GM21381 (cell line): ENCODE results near the gene TMEM131.

Source experiments
- ATAC-seq: cut with Tn5 transposase; IDR thresholded peaks from one replicate; pipeline ENCODE4 v1.9.1; 2021; ENCODE audit warnings: mild to moderate bottlenecking, moderate library complexity; ENCODE audit not compliant: unreplicated experiment

Gene TMEM131

GRCh38 chr2:97766567-97766966 lies 229.2 kb downstream of the TMEM131 start:
- ATAC-seq: no peak

GRCh38 chr2:97765933-97766332 lies 229.8 kb downstream of the TMEM131 start:
- no peak for ATAC-seq

GRCh38 chr2:97764559-97765263 lies 231.0 kb downstream of the TMEM131 start:
- ATAC-seq: no peak

GRCh38 chr2:97763176-97763845 lies 232.4 kb downstream of the TMEM131 start:
- ATAC-seq: no peak

- ATAC-seq: no peak
Measured at GRCh38 chr2:97761192-97761591, 234.6 kb downstream of the TMEM131 start.

- ATAC-seq: no peak
Measured at GRCh38 chr2:97760480-97761049, 235.2 kb downstream of the TMEM131 start.

- ATAC-seq: no peak
Measured at GRCh38 chr2:97759727-97760407, 235.9 kb downstream of the TMEM131 start.

GRCh38 chr2:97758131-97758705 lies 237.5 kb downstream of the TMEM131 start:
- no peak for ATAC-seq

- no peak for ATAC-seq
Measured at GRCh38 chr2:97757062-97757461, 238.7 kb downstream of the TMEM131 start.

GRCh38 chr2:97755491-97755890 lies 240.3 kb downstream of the TMEM131 start:
- ATAC-seq: no peak

GRCh38 chr2:97754690-97755346 lies 240.9 kb downstream of the TMEM131 start:
- ATAC-seq: no peak

- ATAC-seq: no peak
Measured at GRCh38 chr2:97752342-97753334, 243.1 kb downstream of the TMEM131 start.

GRCh38 chr2:97751752-97752151 lies 244.0 kb downstream of the TMEM131 start:
- ATAC-seq: no peak

GRCh38 chr2:97750017-97750416 lies 245.7 kb downstream of the TMEM131 start:
- ATAC-seq: no peak

- ATAC-seq: no peak
Measured at GRCh38 chr2:97749581-97749980, 246.2 kb downstream of the TMEM131 start.

GRCh38 chr2:97747716-97748115 lies 248.0 kb downstream of the TMEM131 start:
- ATAC-seq: no peak

- no peak for ATAC-seq
Measured at GRCh38 chr2:97747285-97747684, 248.5 kb downstream of the TMEM131 start.

- ATAC-seq: peak; percentile 75
Measured at GRCh38 chr2:97745474-97746174, 250.1 kb downstream of the TMEM131 start.

GRCh38 chr2:97743913-97744312 lies 251.8 kb downstream of the TMEM131 start:
- ATAC-seq: no peak
